ENCODE data around the gene IGSF23. TPM values are rescaled to one million over a fixed set of nuclear protein-coding genes. Genes with fewer than 3 reads are reported as not detected.
A peak's percentile ranks its signal among the peaks of the same experiment; 100 is the strongest.
"Not testable (repeated sequence)": the region's sequence is repeated elsewhere in the genome, so short reads cannot be mapped to it uniquely, and the experiment has no call there.

Gene IGSF23
- total and polyA plus RNA-seq, 2 of the 13 experiments (the other 11 are each of a cell fraction or from before 2014, with no cell fraction given): 2.3 to 8.8 TPM

DNA sequence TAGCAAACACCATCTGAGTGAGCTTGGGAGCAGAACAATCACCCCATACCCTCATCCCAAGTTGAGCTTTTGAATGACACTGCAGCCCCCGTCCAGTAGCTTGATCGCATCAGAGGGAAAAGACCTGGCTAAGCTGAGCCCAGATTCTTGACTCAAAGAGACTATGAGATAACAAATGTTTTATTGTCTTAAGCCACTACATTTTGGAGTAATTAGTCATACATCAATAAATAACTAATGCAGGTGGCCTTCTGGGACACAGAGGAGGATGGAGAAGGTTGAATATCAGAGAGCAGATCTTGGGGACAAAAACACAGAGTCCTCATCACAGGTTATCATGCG, 24.6 kb upstream of the IGSF23 start (continued):
- TF ChIP-seq, protein P1, sequence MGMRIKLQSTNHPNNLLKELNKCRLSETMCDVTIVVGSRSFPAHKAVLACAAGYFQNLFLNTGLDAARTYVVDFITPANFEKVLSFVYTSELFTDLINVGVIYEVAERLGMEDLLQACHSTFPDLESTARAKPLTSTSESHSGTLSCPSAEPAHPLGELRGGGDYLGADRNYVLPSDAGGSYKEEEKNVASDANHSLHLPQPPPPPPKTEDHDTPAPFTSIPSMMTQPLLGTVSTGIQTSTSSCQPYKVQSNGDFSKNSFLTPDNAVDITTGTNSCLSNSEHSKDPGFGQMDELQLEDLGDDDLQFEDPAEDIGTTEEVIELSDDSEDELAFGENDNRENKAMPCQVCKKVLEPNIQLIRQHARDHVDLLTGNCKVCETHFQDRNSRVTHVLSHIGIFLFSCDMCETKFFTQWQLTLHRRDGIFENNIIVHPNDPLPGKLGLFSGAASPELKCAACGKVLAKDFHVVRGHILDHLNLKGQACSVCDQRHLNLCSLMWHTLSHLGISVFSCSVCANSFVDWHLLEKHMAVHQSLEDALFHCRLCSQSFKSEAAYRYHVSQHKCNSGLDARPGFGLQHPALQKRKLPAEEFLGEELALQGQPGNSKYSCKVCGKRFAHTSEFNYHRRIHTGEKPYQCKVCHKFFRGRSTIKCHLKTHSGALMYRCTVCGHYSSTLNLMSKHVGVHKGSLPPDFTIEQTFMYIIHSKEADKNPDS (CRISPR knock-in tag; IDR thresholded peaks at IDR 0.05): no peak

DNA sequence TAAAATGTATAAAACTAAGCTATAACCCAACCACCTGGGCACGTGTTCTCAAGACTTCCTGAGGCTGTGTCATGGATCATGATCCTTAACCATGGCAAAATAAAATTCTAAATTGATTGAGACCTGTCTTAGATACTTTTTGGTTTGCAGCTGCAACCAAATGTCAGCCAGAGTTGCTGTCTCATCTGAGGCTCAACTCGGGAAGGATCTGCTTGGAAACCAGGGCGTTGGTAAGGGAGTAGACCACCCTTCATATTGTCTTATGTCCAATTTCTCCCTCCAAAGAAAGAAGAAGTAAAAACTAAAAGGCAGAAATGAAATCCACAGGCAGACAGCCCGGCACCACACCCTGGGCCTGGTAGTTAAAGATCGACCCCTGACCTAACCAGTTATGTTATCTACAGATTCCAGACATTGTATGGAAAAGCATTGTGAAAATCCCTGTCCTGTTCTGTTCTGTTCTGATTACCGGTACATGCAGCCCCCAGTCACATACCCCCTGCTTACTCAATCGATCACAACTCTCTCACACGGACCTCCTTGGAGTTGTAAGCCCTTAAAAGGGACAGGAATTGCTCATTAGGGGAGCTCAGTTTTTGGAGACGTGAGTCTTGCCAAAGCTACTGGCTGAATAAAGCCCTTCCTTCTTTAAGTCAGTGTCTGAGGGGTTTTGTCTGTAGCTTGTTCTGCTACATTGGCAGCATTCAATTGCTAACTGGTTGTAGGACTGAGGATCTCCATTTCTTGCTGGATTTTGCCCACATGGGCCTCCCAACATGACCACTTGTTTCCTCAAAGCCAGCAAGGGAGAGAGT, 22.9 kb upstream of the IGSF23 start:
- ChIA-PET CTCF (ENCODE audit: low intra/inter-chr PET ratio, low total read pairs) (no interaction called here), POLR2A (interaction anchor here (0.7 to 4.0 kb wide), 7 partner anchors 13 to 64 kb away, joined by 3 to 35 read pairs (median 5); partner anchors contain the start of genes IGSF23 and PVR)
- intact Hi-C loops (cut with micrococcal nuclease; ENCODE audit: unreplicated experiment) (no loop called here), in situ Hi-C loops (cut with HindIII; ENCODE audit: extremely low pct_ligation_motif_present, low pct_unique_long_range_greater_than_20kb) (no loop called here)
- Histone ChIP-seq H3K27ac (ENCODE audit: extremely low read length, insufficient read depth, low read length) (peak overlapping the region; percentile 13), H2AFZ (ENCODE audit: low read length) (peak overlapping the region; percentile 88), H3K27me3 (ENCODE audit: control insufficient read depth in 1 of 2, insufficient read depth in 2 of 2, low read length in 2 of 2) (no peaks in the 10 kb centered on the region; a peak in 1 of 5 replicates), H4K20me1 (ENCODE audit: insufficient read depth, low read length) (no peaks in the 10 kb centered on the region), H3K4me1 (ENCODE audit: insufficient read depth, low read length) (peaks cover 62% of the 10 kb centered on the region), H3K4me2 (ENCODE audit: low read depth, low read length) (peak overlapping the region; percentile 37), H3K9me3 (ENCODE audit: low read length) (no peaks in the 10 kb centered on the region), H3K79me2 (ENCODE audit: insufficient read depth, low read length) (no peaks in the 10 kb centered on the region), H3K4me3 (replicated peaks in 1 of 3; ENCODE audit: insufficient read depth in 1 of 3, low read depth in 2 of 3, low read length in 3 of 3) (peak overlapping the region in 1 of 3 experiments; percentile 15; a peak in 1 of 6 replicates), H3K9ac (ENCODE audit: insufficient read depth, low read depth, low read length) (no peak overlapping the region), H3K36me3 (replicated peaks in 1 of 2; ENCODE audit: control insufficient read depth in 1 of 2, insufficient read depth in 2 of 2, low read length in 2 of 2) (no peaks in the 10 kb centered on the region)
- no peak for DNase-seq (ENCODE audit: low spot score)
- TF ChIP-seq SP140L (CRISPR knock-in tag; IDR thresholded peaks at IDR 0.05; ENCODE audit: borderline replicate concordance) (no peak), ZNF883 (CRISPR knock-in tag; IDR thresholded peaks at IDR 0.05; ENCODE audit: not compliant biosample characterization) (no peak), NFE2L2 (IDR thresholded peaks at IDR 0.05; ENCODE audit: low read length) (no peak)
- TF ChIP-seq, protein P2, sequence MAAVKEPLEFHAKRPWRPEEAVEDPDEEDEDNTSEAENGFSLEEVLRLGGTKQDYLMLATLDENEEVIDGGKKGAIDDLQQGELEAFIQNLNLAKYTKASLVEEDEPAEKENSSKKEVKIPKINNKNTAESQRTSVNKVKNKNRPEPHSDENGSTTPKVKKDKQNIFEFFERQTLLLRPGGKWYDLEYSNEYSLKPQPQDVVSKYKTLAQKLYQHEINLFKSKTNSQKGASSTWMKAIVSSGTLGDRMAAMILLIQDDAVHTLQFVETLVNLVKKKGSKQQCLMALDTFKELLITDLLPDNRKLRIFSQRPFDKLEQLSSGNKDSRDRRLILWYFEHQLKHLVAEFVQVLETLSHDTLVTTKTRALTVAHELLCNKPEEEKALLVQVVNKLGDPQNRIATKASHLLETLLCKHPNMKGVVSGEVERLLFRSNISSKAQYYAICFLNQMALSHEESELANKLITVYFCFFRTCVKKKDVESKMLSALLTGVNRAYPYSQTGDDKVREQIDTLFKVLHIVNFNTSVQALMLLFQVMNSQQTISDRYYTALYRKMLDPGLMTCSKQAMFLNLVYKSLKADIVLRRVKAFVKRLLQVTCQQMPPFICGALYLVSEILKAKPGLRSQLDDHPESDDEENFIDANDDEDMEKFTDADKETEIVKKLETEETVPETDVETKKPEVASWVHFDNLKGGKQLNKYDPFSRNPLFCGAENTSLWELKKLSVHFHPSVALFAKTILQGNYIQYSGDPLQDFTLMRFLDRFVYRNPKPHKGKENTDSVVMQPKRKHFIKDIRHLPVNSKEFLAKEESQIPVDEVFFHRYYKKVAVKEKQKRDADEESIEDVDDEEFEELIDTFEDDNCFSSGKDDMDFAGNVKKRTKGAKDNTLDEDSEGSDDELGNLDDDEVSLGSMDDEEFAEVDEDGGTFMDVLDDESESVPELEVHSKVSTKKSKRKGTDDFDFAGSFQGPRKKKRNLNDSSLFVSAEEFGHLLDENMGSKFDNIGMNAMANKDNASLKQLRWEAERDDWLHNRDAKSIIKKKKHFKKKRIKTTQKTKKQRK (IDR thresholded peaks at IDR 0.05; ENCODE audit: low read length): no peak
- WGBS (ENCODE audit: low lambda C conversion rate): 29% methylated on average over 9 of the region's 9 CpGs
- BruUV-seq (replicated peaks): no TSS peak
- FAIRE-seq: no peak
- no peak for ATAC-seq

DNA sequence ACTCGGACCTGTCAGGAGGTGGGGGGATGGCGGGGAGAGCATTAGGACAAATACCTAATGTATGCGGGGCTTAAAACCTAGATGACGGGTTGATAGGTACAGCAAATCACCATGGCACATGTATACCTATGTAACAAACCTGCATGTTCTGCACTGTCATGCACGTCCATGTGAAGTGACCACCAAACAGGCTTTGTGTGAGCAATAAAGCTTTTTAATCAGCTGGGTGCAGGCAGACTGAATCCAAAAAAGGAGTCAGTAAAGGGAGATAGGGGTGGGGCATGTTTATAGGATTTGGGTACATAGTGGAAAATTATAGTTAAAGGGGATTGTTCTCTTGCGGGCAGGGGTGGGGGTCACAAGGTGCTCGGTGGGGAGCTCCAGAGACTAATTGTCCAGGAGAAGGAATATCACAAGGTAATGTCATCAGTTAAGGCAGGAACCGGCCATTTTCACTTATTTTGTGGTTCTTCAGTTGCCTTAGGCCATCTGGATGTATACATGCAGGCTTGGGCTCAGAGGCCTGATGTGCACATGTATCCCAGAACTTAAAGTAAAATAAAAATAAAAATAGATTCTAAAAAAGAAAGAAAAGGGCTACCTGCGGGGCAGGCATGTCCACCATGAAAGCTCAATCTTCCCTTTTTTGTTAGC, 21.9 kb upstream of the IGSF23 start:
- H3K9ac ChIP-seq (ENCODE audit: insufficient read depth, low read depth, low read length); H3K27ac ChIP-seq (ENCODE audit: extremely low read length, insufficient read depth, low read length); intact Hi-C loops (cut with micrococcal nuclease; ENCODE audit: unreplicated experiment); H3K27me3 ChIP-seq (ENCODE audit: control insufficient read depth in 1 of 2, insufficient read depth in 2 of 2, low read length in 2 of 2); ATAC-seq; H3K4me2 ChIP-seq (ENCODE audit: low read depth, low read length); H3K4me3 ChIP-seq (replicated peaks in 1 of 3; ENCODE audit: insufficient read depth in 1 of 3, low read depth in 2 of 3, low read length in 3 of 3); in situ Hi-C loops (cut with HindIII; ENCODE audit: extremely low pct_ligation_motif_present, low pct_unique_long_range_greater_than_20kb); FAIRE-seq; H4K20me1 ChIP-seq (ENCODE audit: insufficient read depth, low read length); H3K79me2 ChIP-seq (ENCODE audit: insufficient read depth, low read length); H3K9me3 ChIP-seq (ENCODE audit: low read length); DNase-seq (ENCODE audit: low spot score); H3K36me3 ChIP-seq (replicated peaks in 1 of 2; ENCODE audit: control insufficient read depth in 1 of 2, insufficient read depth in 2 of 2, low read length in 2 of 2); CTCF ChIA-PET (ENCODE audit: low intra/inter-chr PET ratio, low total read pairs); H2AFZ ChIP-seq (ENCODE audit: low read length); BruUV-seq (replicated peaks): not testable (repeated sequence)
- POLR2A ChIA-PET: interaction anchor here (1.0 to 4.0 kb wide), 6 partner anchors 12 to 63 kb away, joined by 4 to 35 read pairs (median 5); partner anchors contain the start of genes IGSF23 and PVR
- 96% methylated on average over 9 of the region's 9 CpGs for WGBS (ENCODE audit: low lambda C conversion rate)
- peaks cover 69% of the 10 kb centered on the region for H3K4me1 ChIP-seq (ENCODE audit: insufficient read depth, low read length)
